GM12878 (cell line): ENCODE measurements around the gene COL6A6. TPM values are rescaled to one million over a fixed set of nuclear protein-coding genes. Genes with fewer than 3 reads are reported as not detected.

Experiments
- ATAC-seq: fragments of 200-7000 bp; cut with Tn5 transposase; 3 replicates; pipeline ENCODE4 v1.9.1; 2020; ENCODE audit warnings: mild to moderate bottlenecking, moderate library complexity
- BruUV-seq: library from RNA; stranded (reverse); fragments of 400-500 nt; replicated peaks from 2 replicates; lab custom pipeline; 2021; lab: Mats Ljungman, UMichigan
- CTCF ChIA-PET: fragments of 300-600 bp; sonication (Branson Sonifier 250); formaldehyde crosslinking; extraction: SDS; loops from one replicate; lab custom pipeline; 2021; ENCODE audit warnings: inconsistent platforms; lab: Yijun Ruan, JAX
- POLR2A ChIA-PET: fragments of 350-600 bp; formaldehyde crosslinking; extraction: SDS; loops from one replicate; lab custom pipeline; 2021; ENCODE audit warnings: inconsistent platforms; lab: Charles Lee
- RAD21 ChIA-PET: fragments of 300-600 bp; sonication (Branson Sonifier 250); formaldehyde crosslinking; loops from one replicate; lab custom pipeline; 2023; ENCODE audit warnings: antibody characterized with exemption; ENCODE audit not compliant: unreplicated experiment; lab: Charles Lee
- SMC1A ChIA-PET: fragments of 300-600 bp; sonication (Branson Sonifier 250); formaldehyde crosslinking; loops from one replicate; lab custom pipeline; 2023; ENCODE audit not compliant: unreplicated experiment, uncharacterized antibody; lab: Charles Lee
- DNase-seq: peaks from one replicate; pipeline ENCODE4 v3.0.0-alpha.2; 2011; ENCODE audit warnings: low read depth, low spot score
- FAIRE-seq: peaks from 3 replicates; lab custom pipeline; 2011; peaks lifted over from hg19 to GRCh38; lab: Jason Lieb, UNC
- H2AFZ ChIP-seq: 2 replicates; pipeline ENCODE4 v1.6.0; 2011; ENCODE audit warnings: low read depth, low read length, control low read depth; ENCODE audit not compliant: control insufficient read depth
- H3K27ac ChIP-seq: 2 replicates; pipeline ENCODE4 v1.5.1; 2011; ENCODE audit warnings: control low read depth; ENCODE audit not compliant: control insufficient read depth, insufficient read depth
- H3K27me3 ChIP-seq, 2 experiments: replicated peaks in 1 of 2; 2 replicates each; pipeline versions ENCODE4 v1.6.0 to v1.6.1; 2011; ENCODE audit warnings: low read length in 1 of 2; ENCODE audit not compliant: control insufficient read depth in 2 of 2, insufficient read depth in 2 of 2
- H3K36me3 ChIP-seq, 2 experiments: 2 replicates each; pipeline ENCODE4 v1.5.1; 2011; ENCODE audit warnings: low read length in 1 of 2; ENCODE audit not compliant: control insufficient read depth in 2 of 2, insufficient read depth in 2 of 2
- H3K4me1 ChIP-seq: 2 replicates; pipeline ENCODE4 v1.6.1; 2011; ENCODE audit warnings: mild to moderate bottlenecking, low read length, moderate library complexity, mixed read lengths; ENCODE audit not compliant: control insufficient read depth, insufficient read depth
- H3K4me2 ChIP-seq: 2 replicates; pipeline ENCODE4 v1.6.0; 2011; ENCODE audit warnings: control low read depth; ENCODE audit not compliant: control insufficient read depth, insufficient read depth
- H3K4me3 ChIP-seq: fragments of 200-600 bp; sonication (generic); 2 replicates; pipeline ENCODE4 v1.5.1; 2016
- H3K79me2 ChIP-seq: 2 replicates; pipeline ENCODE4 v1.6.0; 2011; ENCODE audit warnings: low read length; ENCODE audit not compliant: control insufficient read depth, insufficient read depth
- H3K9ac ChIP-seq: 2 replicates; pipeline ENCODE4 v1.8.0; 2011; ENCODE audit warnings: low read length, control low read depth, mixed read lengths; ENCODE audit not compliant: control insufficient read depth, insufficient read depth
- H3K9me3 ChIP-seq: replicated peaks from 3 replicates; pipeline ENCODE4 v1.5.1; 2011; ENCODE audit warnings: mild to moderate bottlenecking, low read length; ENCODE audit not compliant: control insufficient read depth, insufficient read depth
- H4K20me1 ChIP-seq: 2 replicates; pipeline ENCODE4 v1.6.0; 2011; ENCODE audit not compliant: control insufficient read depth, insufficient read depth
- BACH1 ChIP-seq: fragments of 450-650 bp; IDR thresholded peaks from 2 replicates; pipeline ENCODE4 v1.6.1; 2017; ENCODE audit warnings: mild to moderate bottlenecking, borderline replicate concordance
- CEBPB ChIP-seq, 2 experiments: fragments of 150-350 bp in 1 of 2; IDR thresholded peaks; 2 replicates each; pipeline ENCODE4 v1.6.1; 2012 to 2014; ENCODE audit warnings: low read depth in 2 of 2, low read length in 2 of 2, borderline replicate concordance in 1 of 2, inconsistent platforms in 1 of 2
- EGR1 ChIP-seq, 2 experiments: IDR thresholded peaks; 1 replicate in 1 of 2; 2 replicates in 1 of 2; pipeline ENCODE4 v1.6.1; 2011 to 2012; ENCODE audit warnings: low read depth in 2 of 2, low read length in 2 of 2, borderline replicate concordance in 1 of 2, mild to moderate bottlenecking in 1 of 2, moderate library complexity in 1 of 2
- HDAC6 ChIP-seq: fragments of 200-600 bp; sonication (generic); IDR thresholded peaks from one replicate; pipeline ENCODE4 v1.8.0; 2017; ENCODE audit warnings: antibody characterized with exemption; ENCODE audit not compliant: unreplicated experiment
- POLR2AphosphoS2 ChIP-seq: IDR thresholded peaks from 2 replicates; pipeline ENCODE4 v1.6.1; 2011; ENCODE audit warnings: low read depth, mild to moderate bottlenecking, low read length, improper control_type of control experiment, moderate library complexity
- RELA ChIP-seq: fragments of 450-650 bp; IDR thresholded peaks from 2 replicates; pipeline ENCODE4 v1.8.0; 2014; ENCODE audit warnings: borderline replicate concordance; ENCODE audit not compliant: partially characterized antibody
- SUZ12 ChIP-seq: fragments of 200-600 bp; sonication (generic); IDR thresholded peaks from one replicate; pipeline ENCODE4 v1.6.1; 2018; ENCODE audit warnings: antibody characterized with exemption, mild to moderate bottlenecking; ENCODE audit not compliant: unreplicated experiment
- ZBED1 ChIP-seq: IDR thresholded peaks from 2 replicates; pipeline ENCODE4 v1.6.1; 2016; ENCODE audit warnings: borderline replicate concordance
- WGBS: methylation state at CpG from one replicate; pipeline ENCODE4 v1.1.6; 2016; ENCODE audit warnings: low lambda C conversion rate; ENCODE audit not compliant: insufficient replicate concordance, insufficient coverage; ENCODE audit errors: missing lambda C conversion rate; 5-methylcytosine and 5-hydroxymethylcytosine counted together
- in situ Hi-C: fragments of 300-500 bp; cut with MboI; formaldehyde crosslinking; loops from 9 replicates; pipeline ENCODE4 v1.14.3; 2018; ENCODE audit warnings: mixed read lengths
- intact Hi-C: fragments of 100-400 bp; cut with micrococcal nuclease; formaldehyde crosslinking; loops from one replicate; pipeline ENCODE4 v1.14.2; 2022; ENCODE audit not compliant: unreplicated experiment
- polyA plus RNA-seq, 11 experiments: library from polyadenylated mRNA; depleted of rRNA in 4 of 11; unstranded in 6 of 11; stranded (reverse) in 5 of 11; fragments of >200 nt; fragmentation: Nextera tagmentation in 4 of 11; fragmentation: Illumina TruSeq in 1 of 11; extraction: Ambion mirVana in 4 of 11; extraction: Trizol in 1 of 11; gene quantifications; 1 replicate in 1 of 11; 2 replicates in 10 of 11; pipeline versions ENCODE4 v1.2.1 to v1.2.3, GENCODE V29; 2011 to 2016; ENCODE audit warnings: inconsistent platforms in 2 of 11, missing spikeins in 2 of 11, low read depth in 1 of 11
- total RNA-seq, 4 experiments: library from RNA; depleted of rRNA in 3 of 4; stranded (reverse); fragments of >200 nt in 3 of 4; fragmentation: Illumina TruSeq in 1 of 4; extraction: Trizol in 1 of 4; gene quantifications; 2 replicates each; pipeline versions ENCODE4 v1.2.1 to v1.2.3, GENCODE V29; 2013 to 2021
- TF ChIP-seq, protein P1 (sequence below): IDR thresholded peaks from 2 replicates; pipeline ENCODE4 v1.6.1; 2012; ENCODE audit warnings: low read depth, low read length, improper control_type of control experiment

The COL6A6 gene
- total and polyA plus RNA-seq, 10 of the 15 experiments (the other 5 are each of a cell fraction or from before 2014, with no cell fraction given), result 0.01 to 0.02 TPM; not detected in 8

- ChIA-PET RAD21 (interaction anchor here (1.5 kb wide), 1 partner anchor 261 kb away, joined by 7 read pairs; no protein-coding TSS in a partner anchor), POLR2A (no interaction called here), CTCF (interaction anchor here (0.8 to 3.6 kb wide), 6 partner anchors 10 to 261 kb away, joined by 3 to 49 read pairs (median 4); no protein-coding TSS in a partner anchor), SMC1A (interaction anchor here (0.7 to 3.3 kb wide), 6 partner anchors 12 to 712 kb away, joined by 3 to 16 read pairs (median 3); no protein-coding TSS in a partner anchor)
- DNase-seq, result no peak
- H3K79me2 ChIP-seq, result no peaks in the 10 kb centered on the region
- FAIRE-seq, result no peak
- H3K4me1 ChIP-seq, result no peaks in the 10 kb centered on the region
- H3K4me3 ChIP-seq, result no peak overlapping the region
- H2AFZ ChIP-seq, result no peak overlapping the region
- no peaks in the 10 kb centered on the region for H4K20me1 ChIP-seq
- BruUV-seq, result no TSS peak
- no peak for ATAC-seq
- in situ Hi-C loops, result loop anchor here (5.0 kb wide), 1 partner anchor 260 kb away; no protein-coding TSS in a partner anchor
- no peak overlapping the region for H3K27ac ChIP-seq
- H3K36me3 ChIP-seq, result no peaks in the 10 kb centered on the region
- H3K9ac ChIP-seq, result no peak overlapping the region
- WGBS, result 0% methylated on average over 1 of the region's 1 CpG
- intact Hi-C loops, result loop anchor here (5.0 kb wide), 1 partner anchor 385 kb away; no protein-coding TSS in a partner anchor
- no peaks in the 10 kb centered on the region for H3K9me3 ChIP-seq
- no peaks in the 10 kb centered on the region; a peak in 1 of 4 replicates for H3K27me3 ChIP-seq
- TF ChIP-seq BACH1, result no peak
- TF ChIP-seq, protein P1, sequence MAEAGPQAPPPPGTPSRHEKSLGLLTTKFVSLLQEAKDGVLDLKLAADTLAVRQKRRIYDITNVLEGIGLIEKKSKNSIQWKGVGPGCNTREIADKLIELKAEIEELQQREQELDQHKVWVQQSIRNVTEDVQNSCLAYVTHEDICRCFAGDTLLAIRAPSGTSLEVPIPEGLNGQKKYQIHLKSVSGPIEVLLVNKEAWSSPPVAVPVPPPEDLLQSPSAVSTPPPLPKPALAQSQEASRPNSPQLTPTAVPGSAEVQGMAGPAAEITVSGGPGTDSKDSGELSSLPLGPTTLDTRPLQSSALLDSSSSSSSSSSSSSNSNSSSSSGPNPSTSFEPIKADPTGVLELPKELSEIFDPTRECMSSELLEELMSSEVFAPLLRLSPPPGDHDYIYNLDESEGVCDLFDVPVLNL, result no peak
- no peak for TF ChIP-seq CEBPB (IDR thresholded peaks at IDR 0.05; ENCODE audit: borderline replicate concordance in 1 of 2, low read depth in 2 of 2, low read length in 2 of 2)
- no peak for TF ChIP-seq EGR1 (IDR thresholded peaks at IDR 0.05; ENCODE audit: borderline replicate concordance in 1 of 2, low read depth in 2 of 2, low read length in 2 of 2)
- no peak for TF ChIP-seq RELA
- no peak for TF ChIP-seq HDAC6
- no peak for TF ChIP-seq ZBED1
- TF ChIP-seq SUZ12, result no peak
- no peak for TF ChIP-seq POLR2AphosphoS2
- no peak overlapping the region for H3K4me2 ChIP-seq
Measured at GRCh38 chr3:130537673-130538304, 20.8 kb downstream of the COL6A6 start.
